ENCODE data around the gene ZYX. TPM values are rescaled to one million over a fixed set of nuclear protein-coding genes. Genes with fewer than 3 reads are reported as not detected.
A peak's percentile ranks its signal among the peaks of the same experiment; 100 is the strongest.

The ZYX gene
- total RNA-seq, 1 experiment from 2014 or later: 179 TPM

- POLR2A ChIA-PET: no interaction called here
- H3K9me3 Mint-ChIP-seq: no peaks in the 10 kb centered on the region
- H3K27ac Mint-ChIP-seq: peak overlapping the region; percentile 7; the same call in 1 of the 2 replicates
Measured at GRCh38 chr7:143382791-143383641, 1.9 kb downstream of the ZYX start.

GRCh38 chr7:143383642-143383957 is 2.5 kb downstream of the ZYX start:
- no peak for DNase-seq (ENCODE audit: low spot score)
- no peak overlapping the region for H3K27ac Mint-ChIP-seq
- peaks cover 26% of the 10 kb centered on the region for H3K4me1 Mint-ChIP-seq
- POLR2A ChIA-PET: no interaction called here
- no peaks in the 10 kb centered on the region for H3K9me3 Mint-ChIP-seq
- ATAC-seq: no peak
- no peaks in the 10 kb centered on the region for H3K27me3 Mint-ChIP-seq (ENCODE audit: low read depth)
- H3K4me3 Mint-ChIP-seq: 0 out of 2 replicates have a peak overlapping the region, but pooled peaks have one; percentile 72
- CTCF ChIA-PET: interaction anchor here (1.2 to 1.6 kb wide), 3 partner anchors 22 to 25 kb away, joined by 3 to 5 read pairs (median 4); partner anchors contain the start of gene EPHA1
- peaks cover 7% of the 10 kb centered on the region for H3K36me3 Mint-ChIP-seq
- TF ChIP-seq HMGXB4 (CRISPR knock-in tag; IDR thresholded peaks at IDR 0.05) (no peak), NFE2L1 (CRISPR knock-in tag; IDR thresholded peaks at IDR 0.05) (no peak), E2F5 (CRISPR knock-in tag; IDR thresholded peaks at IDR 0.05) (no peak), MLX (CRISPR knock-in tag; IDR thresholded peaks at IDR 0.05) (no peak), OVOL2 (CRISPR knock-in tag; IDR thresholded peaks at IDR 0.05; ENCODE audit: borderline replicate concordance) (no peak), ZNF317 (CRISPR knock-in tag; IDR thresholded peaks at IDR 0.05; ENCODE audit: borderline replicate concordance, low read depth) (no peak)

More at GRCh38 chr7:143382791-143383641, 1.9 kb downstream of the ZYX start:
- Mint-ChIP-seq H3K27me3 (ENCODE audit: low read depth) (no peaks in the 10 kb centered on the region), H3K4me3 (peak overlapping the region; percentile 72), H3K36me3 (peaks cover 7% of the 10 kb centered on the region), H3K4me1 (peaks cover 31% of the 10 kb centered on the region)
- no peak for TF ChIP-seq ZNF263 (CRISPR knock-in tag; IDR thresholded peaks at IDR 0.05; ENCODE audit: low read depth)
- peak; percentile 82 for TF ChIP-seq PRDM15 (CRISPR knock-in tag; IDR thresholded peaks at IDR 0.05)
- no peak for TF ChIP-seq NFATC4 (CRISPR knock-in tag; IDR thresholded peaks at IDR 0.05)
- TF ChIP-seq IRF1 (CRISPR knock-in tag; IDR thresholded peaks at IDR 0.05): no peak
- TF ChIP-seq AR (CRISPR knock-in tag; IDR thresholded peaks at IDR 0.05): 0 out of 2 replicates have a peak, but pooled peaks have one; percentile 35
- no peak for DNase-seq (ENCODE audit: low spot score)
- ATAC-seq: no peak
- CTCF ChIA-PET: interaction anchor here (1.1 to 1.6 kb wide), 3 partner anchors 11 to 26 kb away, joined by 3 to 4 read pairs (median 4); partner anchors contain the start of gene EPHA1

Measured in WTC11 (cell line).